ENCODE results near the gene NMNAT2.

- TF ChIP-seq CTCF (IDR thresholded peaks at IDR 0.05) (no peak), POLR2A (IDR thresholded peaks at IDR 0.05) (no peak)
Observed at GRCh38 chr1:183251959-183252450, 166.2 kb downstream of the NMNAT2 start.

Measured in Peyer's patch (tissue), 4 donors.